ENCODE results near the gene TSPAN31.

DNA sequence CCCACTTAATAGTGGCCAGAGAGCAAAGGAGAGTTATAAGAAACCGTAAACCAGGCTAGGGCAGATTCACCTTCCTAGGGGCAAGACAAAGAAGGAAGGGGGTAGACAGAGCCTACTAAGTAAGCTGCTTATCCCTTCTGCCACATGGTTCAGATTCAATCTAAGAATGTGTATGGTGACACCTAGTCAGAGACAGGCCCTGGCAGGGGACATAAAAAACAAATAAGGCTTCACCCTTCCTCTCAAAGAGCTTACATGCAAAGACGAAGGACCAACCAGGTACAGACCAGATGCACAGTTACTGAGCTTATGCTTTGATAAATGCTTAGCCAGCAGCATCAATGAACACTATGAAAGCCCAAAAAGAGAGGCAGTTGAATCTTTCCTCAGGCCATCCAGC lies 17.6 kb downstream of the TSPAN31 start:
- TF ChIP-seq EZH2 (IDR thresholded peaks at IDR 0.05) (no peak), EZH2phosphoT487 (IDR thresholded peaks at IDR 0.05) (no peak)
- TF ChIP-seq, protein P1, sequence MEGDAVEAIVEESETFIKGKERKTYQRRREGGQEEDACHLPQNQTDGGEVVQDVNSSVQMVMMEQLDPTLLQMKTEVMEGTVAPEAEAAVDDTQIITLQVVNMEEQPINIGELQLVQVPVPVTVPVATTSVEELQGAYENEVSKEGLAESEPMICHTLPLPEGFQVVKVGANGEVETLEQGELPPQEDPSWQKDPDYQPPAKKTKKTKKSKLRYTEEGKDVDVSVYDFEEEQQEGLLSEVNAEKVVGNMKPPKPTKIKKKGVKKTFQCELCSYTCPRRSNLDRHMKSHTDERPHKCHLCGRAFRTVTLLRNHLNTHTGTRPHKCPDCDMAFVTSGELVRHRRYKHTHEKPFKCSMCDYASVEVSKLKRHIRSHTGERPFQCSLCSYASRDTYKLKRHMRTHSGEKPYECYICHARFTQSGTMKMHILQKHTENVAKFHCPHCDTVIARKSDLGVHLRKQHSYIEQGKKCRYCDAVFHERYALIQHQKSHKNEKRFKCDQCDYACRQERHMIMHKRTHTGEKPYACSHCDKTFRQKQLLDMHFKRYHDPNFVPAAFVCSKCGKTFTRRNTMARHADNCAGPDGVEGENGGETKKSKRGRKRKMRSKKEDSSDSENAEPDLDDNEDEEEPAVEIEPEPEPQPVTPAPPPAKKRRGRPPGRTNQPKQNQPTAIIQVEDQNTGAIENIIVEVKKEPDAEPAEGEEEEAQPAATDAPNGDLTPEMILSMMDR (IDR thresholded peaks at IDR 0.05): no peak

All from neural progenitor cell (in vitro differentiated cells).